T-cell (primary cell): ENCODE measurements around the gene IQCE. TPM values are rescaled to one million over a fixed set of nuclear protein-coding genes. Genes with fewer than 3 reads are reported as not detected.

Experiments used
- ATAC-seq, 4 experiments: fragments of 200-7000 bp in 3 of 4; fragments of 150-1000 bp in 1 of 4; cut with Tn5 transposase; replicated peaks in 1 of 4; 1 replicate in 3 of 4; 2 replicates in 1 of 4; pipeline ENCODE4 v1.10.0; 2021; ENCODE audit warnings: moderate library complexity in 3 of 4, mild to moderate bottlenecking in 2 of 4, moderate number of reproducible peaks in 1 of 4
- CTCF ChIA-PET, 2 donors: fragments of 300-600 bp; sonication (Branson Sonifier 250); formaldehyde crosslinking; loops; one replicate each; lab custom pipeline; 2022; ENCODE audit warnings: antibody characterized with exemption in 2 of 2; lab: Charles Lee
- POLR2A ChIA-PET, 2 donors: fragments of 300-600 bp; sonication (Branson Sonifier 250); formaldehyde crosslinking; loops; one replicate each; lab custom pipeline; 2022; ENCODE audit warnings: antibody characterized with exemption in 2 of 2; lab: Charles Lee
- DNase-seq, 35 experiments: peaks; one replicate each; pipeline versions ENCODE4 v3.0.0 to v3.0.0-alpha.2; 2013 to 2023
- H3K27ac ChIP-seq: one replicate; pipeline ENCODE4 v1.5.1; 2013; ENCODE audit warnings: low read length
- H3K27me3 ChIP-seq, 2 experiments: replicated peaks in 1 of 2; 1 replicate in 1 of 2; 2 replicates in 1 of 2; pipeline versions ENCODE4 v1.6.1 to v1.7.0; 2013; ENCODE audit warnings: low read length in 1 of 2, mixed read lengths in 1 of 2; ENCODE audit not compliant: control insufficient read depth in 2 of 2, insufficient read depth in 2 of 2; ENCODE audit errors: extremely low read depth in 1 of 2
- H3K36me3 ChIP-seq, 2 donors: 1 replicate in 1 of 2; 2 replicates in 1 of 2; pipeline versions ENCODE4 v1.6.1 to v1.7.0; 2013; ENCODE audit warnings: low read length in 1 of 2; ENCODE audit not compliant: control insufficient read depth in 2 of 2, insufficient read depth in 1 of 2; ENCODE audit errors: extremely low read depth in 1 of 2
- H3K4me1 ChIP-seq, 2 experiments: 1 replicate in 1 of 2; 2 replicates in 1 of 2; pipeline versions ENCODE4 v1.6.1 to v1.7.0; 2013; ENCODE audit warnings: low read length in 2 of 2, mixed read lengths in 1 of 2; ENCODE audit not compliant: insufficient read depth in 2 of 2, control insufficient read depth in 1 of 2; ENCODE audit errors: extremely low read depth in 1 of 2
- H3K4me3 ChIP-seq, 2 donors: 1 replicate in 1 of 2; 2 replicates in 1 of 2; pipeline versions ENCODE4 v1.5.1 to v1.7.0; 2013; ENCODE audit warnings: mild to moderate bottlenecking in 2 of 2, low read length in 1 of 2, moderate library complexity in 1 of 2; ENCODE audit not compliant: control insufficient read depth in 1 of 2; ENCODE audit errors: extremely low read depth in 1 of 2
- H3K9me3 ChIP-seq: 2 replicates; pipeline ENCODE4 v1.7.0; 2013
- H3K27ac Mint-ChIP-seq, 2 donors: one replicate each; pipeline ENCODE4 v1.8.0; 2020 to 2021; ENCODE audit warnings: mild to moderate bottlenecking in 2 of 2, mixed read lengths in 2 of 2
- H3K27me3 Mint-ChIP-seq, 2 donors: one replicate each; pipeline ENCODE4 v1.8.0; 2021 to 2022; ENCODE audit warnings: mixed read lengths in 2 of 2
- H3K36me3 Mint-ChIP-seq: one replicate; pipeline ENCODE4 v1.8.0; 2021; ENCODE audit warnings: mixed read lengths
- H3K4me1 Mint-ChIP-seq, 3 donors: one replicate each; pipeline ENCODE4 v1.8.0; 2020 to 2022; ENCODE audit warnings: mixed read lengths in 3 of 3, mild to moderate bottlenecking in 1 of 3
- H3K4me3 Mint-ChIP-seq, 3 donors: one replicate each; pipeline ENCODE4 v1.8.0; 2020 to 2022; ENCODE audit warnings: mild to moderate bottlenecking in 3 of 3, mixed read lengths in 3 of 3, moderate library complexity in 3 of 3
- H3K9me3 Mint-ChIP-seq, 3 donors: one replicate each; pipeline ENCODE4 v1.8.0; 2020 to 2022; ENCODE audit warnings: mixed read lengths in 3 of 3
- WGBS: methylation state at CpG from one replicate; pipeline ENCODE4 v1.1.5; 2013; ENCODE audit warnings: missing lambda C conversion rate; ENCODE audit not compliant: insufficient coverage; 5-methylcytosine and 5-hydroxymethylcytosine counted together
- total RNA-seq, 35 experiments: library from RNA in 6 of 35; stranded (reverse) in 6 of 35; fragments of 120-200 nt in 1 of 35; gene quantifications; one replicate each; pipeline versions ENCODE4 v1.2.1 to v1.2.4 and lab custom pipeline; 2013 to 2026

Gene IQCE, protein sequence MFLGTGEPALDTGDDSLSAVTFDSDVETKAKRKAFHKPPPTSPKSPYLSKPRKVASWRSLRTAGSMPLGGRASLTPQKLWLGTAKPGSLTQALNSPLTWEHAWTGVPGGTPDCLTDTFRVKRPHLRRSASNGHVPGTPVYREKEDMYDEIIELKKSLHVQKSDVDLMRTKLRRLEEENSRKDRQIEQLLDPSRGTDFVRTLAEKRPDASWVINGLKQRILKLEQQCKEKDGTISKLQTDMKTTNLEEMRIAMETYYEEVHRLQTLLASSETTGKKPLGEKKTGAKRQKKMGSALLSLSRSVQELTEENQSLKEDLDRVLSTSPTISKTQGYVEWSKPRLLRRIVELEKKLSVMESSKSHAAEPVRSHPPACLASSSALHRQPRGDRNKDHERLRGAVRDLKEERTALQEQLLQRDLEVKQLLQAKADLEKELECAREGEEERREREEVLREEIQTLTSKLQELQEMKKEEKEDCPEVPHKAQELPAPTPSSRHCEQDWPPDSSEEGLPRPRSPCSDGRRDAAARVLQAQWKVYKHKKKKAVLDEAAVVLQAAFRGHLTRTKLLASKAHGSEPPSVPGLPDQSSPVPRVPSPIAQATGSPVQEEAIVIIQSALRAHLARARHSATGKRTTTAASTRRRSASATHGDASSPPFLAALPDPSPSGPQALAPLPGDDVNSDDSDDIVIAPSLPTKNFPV
- total RNA-seq (10 to 100 TPM in 1 of 5 donors, 1 to 10 TPM in 4; 4.5 to 11.7 (median 8.0) TPM), total RNA-seq (lab: John Stamatoyannopoulos, UW) (7.3 to 24.8 (median 13.5) reads per million in 29 experiments)
- 5.3 TPM for total RNA-seq (2013)

DNA sequence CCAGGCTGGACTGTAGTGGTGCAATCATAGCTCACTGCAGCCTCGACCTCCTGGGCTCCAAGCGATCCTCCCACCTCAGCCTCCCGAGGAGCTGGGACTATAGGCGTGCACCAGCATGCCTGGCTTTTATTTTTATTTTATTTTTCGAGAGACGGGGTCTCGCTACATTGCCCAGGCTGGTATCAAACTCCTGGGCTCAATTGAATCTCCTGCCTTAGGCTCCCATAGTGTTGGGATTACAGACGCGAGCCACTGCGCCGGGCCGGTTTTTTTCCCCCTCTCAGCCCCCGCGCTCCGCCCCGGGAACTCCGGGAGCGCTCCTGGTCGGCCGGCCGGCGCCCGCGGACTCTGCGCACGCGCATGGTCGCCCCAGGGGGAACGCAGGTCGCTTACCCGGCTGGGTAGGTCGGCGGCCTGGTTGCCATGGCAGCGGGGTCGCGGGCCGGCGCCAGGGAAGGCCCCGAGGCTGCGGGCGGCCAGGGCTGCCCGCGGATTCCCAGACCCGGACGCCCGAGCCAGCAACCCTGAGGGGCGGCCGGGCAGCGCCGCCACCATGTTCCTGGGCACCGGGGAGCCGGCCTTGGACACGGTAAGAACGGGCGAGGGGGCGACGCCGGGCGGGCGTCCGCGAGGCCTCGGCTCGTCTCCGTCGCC lies at the start of gene IQCE:
IQCE (plus strand) TSS at position 351 of the 654 bp plus-strand sequence; CDS start at position 554, 203 bp downstream.
- no peak within 1 kb of the TSS for H3K27ac ChIP-seq
- Mint-ChIP-seq H3K9me3 (no peaks in the 10 kb centered on the region), H3K27ac (peak within 1 kb of the TSS in 1 of 2 donors; percentile 39), H3K4me3 (peak within 1 kb of the TSS; percentile 67 to 77 (median 72)), H3K27me3 (no peaks in the 10 kb centered on the region), H3K36me3 (no peaks in the 10 kb centered on the region), H3K4me1 (peaks cover 17 to 32% (median 27%) of the 10 kb centered on the region in 3 donors)
- no peaks in the 10 kb centered on the region for H3K36me3 ChIP-seq
- peak within 1 kb of the TSS; percentile 60 to 74 for H3K4me3 ChIP-seq
- H3K27me3 ChIP-seq, result no peaks in the 10 kb centered on the region
- ChIA-PET POLR2A (no interaction called here), CTCF (no interaction called here)
- H3K4me1 ChIP-seq, result peaks cover 16 to 37% of the 10 kb centered on the region in 2 experiments
- H3K9me3 ChIP-seq, result no peaks in the 10 kb centered on the region
- peak; percentile 50 to 57 (median 54) for ATAC-seq
- DNase-seq, result peak; percentile 65 to 91 (median 82)
- WGBS, result 2% methylated on average over 64 of the region's 66 CpGs

DNA sequence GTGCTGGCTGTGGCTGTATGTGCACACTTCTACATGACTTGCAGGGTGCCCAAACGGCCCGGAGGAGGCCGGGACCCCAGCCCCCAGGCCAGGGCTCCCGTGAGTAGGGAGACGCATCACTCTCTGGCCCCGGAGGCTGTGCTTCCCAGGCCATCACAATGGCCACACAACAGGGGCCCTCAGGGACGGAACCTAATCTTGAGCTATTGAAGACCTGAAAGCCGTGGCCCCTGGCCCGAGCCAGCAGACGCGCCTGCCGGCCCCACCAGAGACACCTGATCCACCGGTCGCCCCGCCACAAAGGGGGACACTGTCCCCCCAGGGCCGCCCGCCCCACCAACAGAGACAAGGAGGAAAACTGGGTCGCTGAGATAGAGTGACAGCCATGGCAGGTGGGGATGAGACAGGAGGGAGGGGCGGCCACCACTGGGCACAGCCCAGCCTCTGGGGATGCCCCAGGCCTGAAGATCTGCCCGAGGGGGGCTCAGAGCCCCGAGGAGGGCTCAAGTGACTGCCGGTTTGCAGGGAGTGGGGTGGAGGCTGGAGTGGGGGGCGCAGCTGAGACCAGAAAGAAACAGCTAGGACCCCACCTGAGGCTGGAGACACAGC lies 49.4 kb upstream of the IQCE start:
- CTCF ChIA-PET, result no interaction called here
- peak overlapping the region in 1 of 2 donors; percentile 97 for H3K27ac Mint-ChIP-seq
- H3K4me1 Mint-ChIP-seq, result peaks cover 53 to 69% (median 62%) of the 10 kb centered on the region in 3 donors
- DNase-seq (no peak), ATAC-seq (no peak)
- WGBS, result 66% methylated on average over 16 of the region's 23 CpGs
- Histone ChIP-seq H3K4me3 (peak overlapping the region; percentile 35 to 41), H3K27me3 (no peaks in the 10 kb centered on the region), H3K9me3 (no peaks in the 10 kb centered on the region), H3K4me1 (peaks cover 40 to 69% of the 10 kb centered on the region in 2 experiments), H3K27ac (peak overlapping the region; percentile 92), H3K36me3 (no peaks in the 10 kb centered on the region)
- POLR2A ChIA-PET, result interaction anchor here in 1 of 2 donors (0.6 to 0.7 kb wide), 2 partner anchors 20 to 582 kb away, joined by 3 read pairs; no protein-coding TSS in a partner anchor
- no peaks in the 10 kb centered on the region for H3K27me3 Mint-ChIP-seq
- no peaks in the 10 kb centered on the region for H3K36me3 Mint-ChIP-seq
- no peaks in the 10 kb centered on the region for H3K9me3 Mint-ChIP-seq
- peak overlapping the region; percentile 69 to 83 (median 77) for H3K4me3 Mint-ChIP-seq

DNA sequence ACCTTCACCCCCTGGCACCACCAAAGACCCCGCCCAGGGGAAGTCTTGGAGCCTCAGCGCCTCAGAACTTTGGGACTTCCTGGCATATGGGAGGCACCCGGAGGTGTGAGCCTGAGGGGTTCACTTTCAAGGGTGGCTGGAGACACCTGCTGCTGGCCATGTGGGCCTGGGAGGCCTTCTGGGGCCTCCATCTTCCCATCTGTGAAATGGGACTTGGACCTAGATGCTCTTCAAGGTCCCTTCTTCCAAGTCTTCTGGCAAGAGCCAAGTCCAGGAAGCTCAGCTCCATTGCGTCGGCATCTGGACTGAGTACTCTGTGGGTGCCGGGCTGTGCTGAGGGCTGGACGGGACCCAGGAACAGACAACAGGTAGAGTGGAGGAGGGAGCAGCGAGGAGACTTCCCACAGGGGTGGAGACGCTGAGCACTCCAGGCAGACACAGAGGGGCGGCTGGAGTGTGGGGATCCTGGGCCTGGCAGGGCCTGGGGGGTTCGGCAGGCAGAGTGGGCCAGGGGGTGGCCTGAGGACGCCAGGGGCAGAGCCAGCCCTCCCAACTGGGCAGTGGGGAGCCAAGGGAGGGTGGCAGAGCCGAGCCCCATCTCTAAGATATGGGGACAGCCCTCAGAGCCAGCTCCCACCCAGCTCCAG lies 48.5 kb upstream of the IQCE start:
- peak overlapping the region; percentile 42 to 49 for H3K4me3 ChIP-seq
- Mint-ChIP-seq H3K27ac (peak overlapping the region in 1 of 2 donors; percentile 97), H3K36me3 (no peaks in the 10 kb centered on the region), H3K27me3 (no peaks in the 10 kb centered on the region), H3K4me3 (peak overlapping the region; percentile 72 to 83 (median 77)), H3K4me1 (peaks cover 53 to 69% (median 62%) of the 10 kb centered on the region in 3 donors), H3K9me3 (no peaks in the 10 kb centered on the region)
- ChIA-PET POLR2A (no interaction called here), CTCF (no interaction called here)
- WGBS, result 83% methylated on average over 9 of the region's 13 CpGs
- H3K36me3 ChIP-seq, result no peaks in the 10 kb centered on the region
- peaks cover 40 to 69% of the 10 kb centered on the region in 2 experiments for H3K4me1 ChIP-seq
- peak overlapping the region; percentile 92 for H3K27ac ChIP-seq
- no peak for ATAC-seq
- DNase-seq, result no peak
- H3K9me3 ChIP-seq, result no peaks in the 10 kb centered on the region
- H3K27me3 ChIP-seq, result no peaks in the 10 kb centered on the region

DNA sequence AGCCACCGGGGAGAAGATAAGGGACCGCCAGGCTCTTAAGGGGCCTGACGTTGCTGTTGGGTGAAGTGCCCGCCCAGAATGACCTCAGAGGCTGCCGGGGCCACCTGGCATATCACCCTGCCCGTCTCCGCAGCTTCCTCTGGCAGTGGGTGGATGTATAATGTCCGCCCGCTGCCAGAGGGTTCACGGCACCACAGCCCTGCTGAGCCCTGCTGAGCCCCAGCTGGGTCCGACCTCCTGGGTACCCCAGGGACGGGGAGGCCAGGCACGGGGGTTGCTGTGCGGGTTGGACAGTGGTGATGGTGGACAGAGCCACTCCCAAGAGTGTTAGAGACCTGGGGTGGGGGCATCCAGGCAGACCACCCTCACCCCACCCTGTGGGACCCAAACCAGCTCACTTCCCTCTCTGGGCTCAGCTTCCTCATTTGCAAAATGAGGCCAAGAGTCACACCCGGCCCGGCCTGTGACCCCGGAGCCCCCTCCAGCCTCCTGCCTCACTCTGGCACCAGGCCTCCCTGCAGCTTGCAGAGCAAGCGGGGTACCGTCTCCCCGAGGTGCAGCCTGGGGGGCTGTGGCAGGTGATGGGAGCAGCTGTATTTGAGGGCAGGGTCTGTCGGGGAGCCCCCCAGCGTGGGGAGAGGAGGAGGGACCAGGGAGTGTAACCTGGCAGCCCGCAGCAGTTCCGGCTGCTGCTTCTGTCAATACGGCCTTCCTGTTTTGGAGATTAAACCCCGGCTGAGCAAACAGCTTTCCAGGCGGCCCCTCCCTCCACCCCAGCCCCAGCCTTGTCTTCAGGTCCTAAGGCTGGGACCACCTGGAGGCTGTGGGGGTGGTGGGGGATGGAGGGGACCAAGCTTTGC lies 47.6 kb upstream of the IQCE start:
- ATAC-seq, result peak; percentile 28 to 62 (median 56)
- H3K9me3 ChIP-seq, result no peaks in the 10 kb centered on the region
- peak overlapping the region in 1 of 2 donors; percentile 97 for H3K27ac Mint-ChIP-seq
- CTCF ChIA-PET, result interaction anchor here in 1 of 2 donors (0.6 kb wide), 1 partner anchor 39 kb away, joined by 12 read pairs; no protein-coding TSS in a partner anchor
- peaks cover 53 to 69% (median 62%) of the 10 kb centered on the region in 3 donors for H3K4me1 Mint-ChIP-seq
- POLR2A ChIA-PET, result interaction anchor here in 1 of 2 donors (0.5 kb wide), 1 partner anchor 55 kb away, joined by 4 read pairs; no protein-coding TSS in a partner anchor
- no peaks in the 10 kb centered on the region for H3K27me3 Mint-ChIP-seq
- no peaks in the 10 kb centered on the region for H3K9me3 Mint-ChIP-seq
- H3K4me1 ChIP-seq, result peaks cover 40 to 69% of the 10 kb centered on the region in 2 experiments
- H3K4me3 Mint-ChIP-seq, result peak overlapping the region; percentile 72 to 83 (median 77)
- WGBS, result 4% methylated on average over 13 of the region's 27 CpGs
- DNase-seq, result peak in 34 of 35 experiments; percentile 45 to 80 (median 66)
- peak overlapping the region; percentile 92 for H3K27ac ChIP-seq
- no peaks in the 10 kb centered on the region for H3K36me3 Mint-ChIP-seq
- H3K36me3 ChIP-seq, result no peaks in the 10 kb centered on the region
- peak overlapping the region; percentile 42 to 49 for H3K4me3 ChIP-seq
- H3K27me3 ChIP-seq, result no peaks in the 10 kb centered on the region

DNA sequence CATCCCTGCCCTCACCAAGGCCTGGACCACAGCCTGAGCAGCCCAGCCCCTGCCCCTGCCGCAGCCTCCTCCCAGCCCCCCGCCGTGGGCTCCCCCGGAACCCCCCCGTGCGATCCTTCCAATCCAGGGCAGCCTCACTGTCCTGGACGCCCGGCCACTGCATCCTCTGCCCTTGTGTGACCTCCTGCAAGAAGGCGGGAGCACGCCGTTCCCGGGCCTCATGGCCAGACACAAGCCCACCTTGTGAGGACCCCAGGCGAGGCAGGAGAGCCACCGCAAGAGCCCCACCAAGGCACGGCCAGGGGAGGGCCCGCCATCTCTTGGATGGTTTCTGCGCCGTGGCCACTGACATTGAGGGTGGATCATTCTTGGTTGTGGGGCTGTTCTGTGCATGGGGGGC lies 47.0 kb upstream of the IQCE start:
- peak overlapping the region; percentile 42 to 49 for H3K4me3 ChIP-seq
- H3K27ac Mint-ChIP-seq, result peak overlapping the region in 1 of 2 donors; percentile 97
- H3K9me3 Mint-ChIP-seq, result no peaks in the 10 kb centered on the region
- peak overlapping the region; percentile 72 to 83 (median 77) for H3K4me3 Mint-ChIP-seq
- H3K27me3 Mint-ChIP-seq, result no peaks in the 10 kb centered on the region
- POLR2A ChIA-PET, result no interaction called here
- H3K9me3 ChIP-seq, result no peaks in the 10 kb centered on the region
- CTCF ChIA-PET, result interaction anchor here in 1 of 2 donors (0.6 kb wide), 1 partner anchor 39 kb away, joined by 12 read pairs; no protein-coding TSS in a partner anchor
- no peaks in the 10 kb centered on the region for H3K36me3 ChIP-seq
- H3K36me3 Mint-ChIP-seq, result no peaks in the 10 kb centered on the region
- H3K27me3 ChIP-seq, result no peaks in the 10 kb centered on the region
- ATAC-seq, result no peak
- peaks cover 53 to 65% (median 62%) of the 10 kb centered on the region in 3 donors for H3K4me1 Mint-ChIP-seq
- no peak for DNase-seq
- WGBS, result 31% methylated on average over 13 of the region's 18 CpGs
- peaks cover 40 to 69% of the 10 kb centered on the region in 2 experiments for H3K4me1 ChIP-seq
- peak overlapping the region; percentile 92 for H3K27ac ChIP-seq
